HCT116 (cell line): ENCODE measurements around the gene FBXL19.

Source experiments
- ELF1 ChIP-seq: IDR thresholded peaks from 2 replicates; pipeline ENCODE4 v1.6.1; 2012; ENCODE audit warnings: low read depth, borderline replicate concordance
- EZH2phosphoT487 ChIP-seq: fragments of 200-600 bp; IDR thresholded peaks from 2 replicates; pipeline ENCODE4 v1.6.1; 2018; ENCODE audit warnings: antibody characterized with exemption, borderline replicate concordance
- JUND ChIP-seq: IDR thresholded peaks from 2 replicates; pipeline ENCODE4 v1.6.1; 2012
- POLR2A ChIP-seq: IDR thresholded peaks from 2 replicates; pipeline ENCODE4 v1.7.0; 2011; ENCODE audit warnings: borderline replicate concordance; ENCODE audit not compliant: insufficient read depth, insufficient read length; ENCODE audit errors: extremely low read depth
- POLR2AphosphoS5 ChIP-seq: IDR thresholded peaks from 2 replicates; pipeline ENCODE4 v1.6.1; 2011; ENCODE audit warnings: mild to moderate bottlenecking, low read depth, low read length, moderate library complexity
- SP1 ChIP-seq: IDR thresholded peaks from 2 replicates; pipeline ENCODE4 v1.6.1; 2012; ENCODE audit warnings: low read depth
- YY1 ChIP-seq: IDR thresholded peaks from 2 replicates; pipeline ENCODE4 v1.6.1; 2011; ENCODE audit warnings: low read length, low read depth, moderate library complexity, mild to moderate bottlenecking; ENCODE audit not compliant: insufficient replicate concordance; ENCODE audit errors: extremely low read depth
- TF ChIP-seq, protein P1 (sequence below), 3 experiments: fragments of 200-600 bp in 1 of 3; sonication (generic) in 1 of 3; IDR thresholded peaks in 2 of 3; conservative IDR thresholded peaks in 1 of 3; 2 replicates each; pipeline ENCODE4 v1.5.1; 2012 to 2017; ENCODE audit warnings: low read depth in 2 of 3, low read length in 2 of 3, antibody characterized with exemption in 1 of 3, borderline replicate concordance in 1 of 3, control low read depth in 1 of 3, mild to moderate bottlenecking in 1 of 3, mixed read lengths in 1 of 3, mixed run types in 1 of 3, moderate library complexity in 1 of 3; ENCODE audit not compliant: insufficient read depth in 1 of 3
- TF ChIP-seq, protein P2 (sequence below): IDR thresholded peaks from 2 replicates; pipeline ENCODE4 v1.6.1; 2012; ENCODE audit warnings: low read depth
- TF ChIP-seq, protein P3 (sequence below): IDR thresholded peaks from 2 replicates; pipeline ENCODE4 v1.6.1; 2011; ENCODE audit warnings: mild to moderate bottlenecking, low read length, moderate library complexity; ENCODE audit not compliant: insufficient replicate concordance; ENCODE audit errors: extremely low read depth
- TF ChIP-seq, protein P4 (sequence below): IDR thresholded peaks from 2 replicates; pipeline ENCODE4 v1.6.1; 2012
- TF ChIP-seq, protein P5 (sequence below): IDR thresholded peaks from 2 replicates; pipeline ENCODE4 v1.6.1; 2012

DNA sequence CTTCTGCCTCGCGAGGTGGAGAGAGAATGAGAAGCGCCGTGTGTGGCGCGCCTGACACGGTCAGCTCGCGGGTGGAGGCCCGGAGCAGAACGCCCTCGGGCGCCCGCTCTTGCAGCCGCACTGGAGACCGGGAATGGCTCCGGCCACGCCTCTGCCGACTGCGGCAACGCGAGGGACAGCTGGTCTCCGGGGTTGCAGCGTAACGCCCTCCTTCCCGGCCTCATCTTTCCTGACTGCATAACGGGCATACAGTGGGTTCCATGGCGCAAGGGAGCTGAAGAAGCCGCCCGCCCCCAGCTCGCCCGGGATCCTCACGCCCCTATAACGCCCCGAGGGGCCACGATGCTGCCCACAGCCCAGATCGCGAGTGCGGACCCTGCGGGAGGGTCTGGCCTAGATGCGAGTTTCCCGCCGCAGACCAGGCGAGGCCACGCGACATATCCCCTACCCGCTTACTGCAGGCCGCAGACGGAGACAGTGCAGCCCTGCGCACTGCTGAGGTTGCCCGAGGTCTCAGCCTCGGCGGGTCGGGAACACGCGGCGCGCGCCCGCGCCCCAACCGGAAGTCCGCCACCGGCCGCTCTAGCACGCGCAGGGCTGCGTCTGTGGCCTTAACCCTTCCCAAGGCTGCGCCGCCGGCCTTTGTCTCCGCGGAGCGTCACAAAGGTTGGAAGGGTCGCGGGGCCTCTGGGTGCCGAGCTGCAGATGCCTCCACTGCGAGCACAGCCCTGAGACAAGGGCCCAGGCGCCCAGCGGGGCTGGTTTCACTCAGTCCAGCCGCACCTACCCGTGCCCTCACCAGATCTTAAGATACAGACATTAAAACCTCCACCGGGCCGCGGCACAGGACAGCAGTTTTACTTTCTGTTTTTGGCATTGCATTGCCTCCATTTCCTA, 48.3 kb upstream of the FBXL19 start:
- TF ChIP-seq, protein P1, sequence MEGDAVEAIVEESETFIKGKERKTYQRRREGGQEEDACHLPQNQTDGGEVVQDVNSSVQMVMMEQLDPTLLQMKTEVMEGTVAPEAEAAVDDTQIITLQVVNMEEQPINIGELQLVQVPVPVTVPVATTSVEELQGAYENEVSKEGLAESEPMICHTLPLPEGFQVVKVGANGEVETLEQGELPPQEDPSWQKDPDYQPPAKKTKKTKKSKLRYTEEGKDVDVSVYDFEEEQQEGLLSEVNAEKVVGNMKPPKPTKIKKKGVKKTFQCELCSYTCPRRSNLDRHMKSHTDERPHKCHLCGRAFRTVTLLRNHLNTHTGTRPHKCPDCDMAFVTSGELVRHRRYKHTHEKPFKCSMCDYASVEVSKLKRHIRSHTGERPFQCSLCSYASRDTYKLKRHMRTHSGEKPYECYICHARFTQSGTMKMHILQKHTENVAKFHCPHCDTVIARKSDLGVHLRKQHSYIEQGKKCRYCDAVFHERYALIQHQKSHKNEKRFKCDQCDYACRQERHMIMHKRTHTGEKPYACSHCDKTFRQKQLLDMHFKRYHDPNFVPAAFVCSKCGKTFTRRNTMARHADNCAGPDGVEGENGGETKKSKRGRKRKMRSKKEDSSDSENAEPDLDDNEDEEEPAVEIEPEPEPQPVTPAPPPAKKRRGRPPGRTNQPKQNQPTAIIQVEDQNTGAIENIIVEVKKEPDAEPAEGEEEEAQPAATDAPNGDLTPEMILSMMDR (IDR thresholded peaks at IDR 0.05 in 2 of 3, conservative IDR thresholded peaks at IDR 0.05 in 1 of 3; ENCODE audit: borderline replicate concordance in 1 of 3, insufficient read depth in 1 of 3, low read depth in 2 of 3, low read length in 2 of 3): no peak
- TF ChIP-seq, protein P2, sequence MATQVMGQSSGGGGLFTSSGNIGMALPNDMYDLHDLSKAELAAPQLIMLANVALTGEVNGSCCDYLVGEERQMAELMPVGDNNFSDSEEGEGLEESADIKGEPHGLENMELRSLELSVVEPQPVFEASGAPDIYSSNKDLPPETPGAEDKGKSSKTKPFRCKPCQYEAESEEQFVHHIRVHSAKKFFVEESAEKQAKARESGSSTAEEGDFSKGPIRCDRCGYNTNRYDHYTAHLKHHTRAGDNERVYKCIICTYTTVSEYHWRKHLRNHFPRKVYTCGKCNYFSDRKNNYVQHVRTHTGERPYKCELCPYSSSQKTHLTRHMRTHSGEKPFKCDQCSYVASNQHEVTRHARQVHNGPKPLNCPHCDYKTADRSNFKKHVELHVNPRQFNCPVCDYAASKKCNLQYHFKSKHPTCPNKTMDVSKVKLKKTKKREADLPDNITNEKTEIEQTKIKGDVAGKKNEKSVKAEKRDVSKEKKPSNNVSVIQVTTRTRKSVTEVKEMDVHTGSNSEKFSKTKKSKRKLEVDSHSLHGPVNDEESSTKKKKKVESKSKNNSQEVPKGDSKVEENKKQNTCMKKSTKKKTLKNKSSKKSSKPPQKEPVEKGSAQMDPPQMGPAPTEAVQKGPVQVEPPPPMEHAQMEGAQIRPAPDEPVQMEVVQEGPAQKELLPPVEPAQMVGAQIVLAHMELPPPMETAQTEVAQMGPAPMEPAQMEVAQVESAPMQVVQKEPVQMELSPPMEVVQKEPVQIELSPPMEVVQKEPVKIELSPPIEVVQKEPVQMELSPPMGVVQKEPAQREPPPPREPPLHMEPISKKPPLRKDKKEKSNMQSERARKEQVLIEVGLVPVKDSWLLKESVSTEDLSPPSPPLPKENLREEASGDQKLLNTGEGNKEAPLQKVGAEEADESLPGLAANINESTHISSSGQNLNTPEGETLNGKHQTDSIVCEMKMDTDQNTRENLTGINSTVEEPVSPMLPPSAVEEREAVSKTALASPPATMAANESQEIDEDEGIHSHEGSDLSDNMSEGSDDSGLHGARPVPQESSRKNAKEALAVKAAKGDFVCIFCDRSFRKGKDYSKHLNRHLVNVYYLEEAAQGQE: no peak
- peak; percentile 96 for TF ChIP-seq POLR2A
- no peak for TF ChIP-seq EZH2phosphoT487
- peak; percentile 0; the same call in 1 of the 2 replicates for TF ChIP-seq JUND
- TF ChIP-seq SP1: peak; percentile 67
- TF ChIP-seq, protein P3, sequence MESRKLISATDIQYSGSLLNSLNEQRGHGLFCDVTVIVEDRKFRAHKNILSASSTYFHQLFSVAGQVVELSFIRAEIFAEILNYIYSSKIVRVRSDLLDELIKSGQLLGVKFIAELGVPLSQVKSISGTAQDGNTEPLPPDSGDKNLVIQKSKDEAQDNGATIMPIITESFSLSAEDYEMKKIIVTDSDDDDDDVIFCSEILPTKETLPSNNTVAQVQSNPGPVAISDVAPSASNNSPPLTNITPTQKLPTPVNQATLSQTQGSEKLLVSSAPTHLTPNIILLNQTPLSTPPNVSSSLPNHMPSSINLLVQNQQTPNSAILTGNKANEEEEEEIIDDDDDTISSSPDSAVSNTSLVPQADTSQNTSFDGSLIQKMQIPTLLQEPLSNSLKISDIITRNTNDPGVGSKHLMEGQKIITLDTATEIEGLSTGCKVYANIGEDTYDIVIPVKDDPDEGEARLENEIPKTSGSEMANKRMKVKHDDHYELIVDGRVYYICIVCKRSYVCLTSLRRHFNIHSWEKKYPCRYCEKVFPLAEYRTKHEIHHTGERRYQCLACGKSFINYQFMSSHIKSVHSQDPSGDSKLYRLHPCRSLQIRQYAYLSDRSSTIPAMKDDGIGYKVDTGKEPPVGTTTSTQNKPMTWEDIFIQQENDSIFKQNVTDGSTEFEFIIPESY: peak; percentile 49
- peak; percentile 80 for TF ChIP-seq YY1
- no peak; the same call in 1 of the 2 replicates for TF ChIP-seq ELF1
- TF ChIP-seq POLR2AphosphoS5: peak; percentile 99
- TF ChIP-seq, protein P4, sequence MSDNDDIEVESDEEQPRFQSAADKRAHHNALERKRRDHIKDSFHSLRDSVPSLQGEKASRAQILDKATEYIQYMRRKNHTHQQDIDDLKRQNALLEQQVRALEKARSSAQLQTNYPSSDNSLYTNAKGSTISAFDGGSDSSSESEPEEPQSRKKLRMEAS: peak; percentile 94
- TF ChIP-seq, protein P5, sequence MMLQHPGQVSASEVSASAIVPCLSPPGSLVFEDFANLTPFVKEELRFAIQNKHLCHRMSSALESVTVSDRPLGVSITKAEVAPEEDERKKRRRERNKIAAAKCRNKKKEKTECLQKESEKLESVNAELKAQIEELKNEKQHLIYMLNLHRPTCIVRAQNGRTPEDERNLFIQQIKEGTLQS: no peak
